NT2/D1 (cell line): ENCODE results near the gene METTL22.

Experiments used
- DNase-seq: peaks from one replicate; pipeline ENCODE4 v3.0.0-alpha.2; 2011; ENCODE audit warnings: low read depth, low spot score
- H3K27me3 ChIP-seq: 2 replicates; pipeline ENCODE4 v1.6.0; 2011; ENCODE audit warnings: mild to moderate bottlenecking; ENCODE audit not compliant: insufficient read length, insufficient read depth
- H3K36me3 ChIP-seq: 2 replicates; pipeline ENCODE4 v1.6.1; 2011; ENCODE audit warnings: mild to moderate bottlenecking, low read length, mixed read lengths; ENCODE audit not compliant: insufficient read depth, insufficient read length
- H3K4me1 ChIP-seq: 2 replicates; pipeline ENCODE4 v1.5.1; 2011; ENCODE audit not compliant: insufficient read depth, insufficient read length
- H3K4me3 ChIP-seq: 2 replicates; pipeline ENCODE4 v1.5.1; 2011; ENCODE audit warnings: low read depth; ENCODE audit not compliant: insufficient read length
- H3K9ac ChIP-seq: 2 replicates; pipeline ENCODE4 v1.6.0; 2011; ENCODE audit warnings: low read depth; ENCODE audit not compliant: insufficient read length
- H3K9me3 ChIP-seq: 2 replicates; pipeline ENCODE4 v1.5.1; 2011; ENCODE audit warnings: mild to moderate bottlenecking, low read length; ENCODE audit not compliant: insufficient read depth
- SUZ12 ChIP-seq: IDR thresholded peaks from 2 replicates; pipeline ENCODE4 v1.6.1; 2011; ENCODE audit not compliant: insufficient read length, insufficient read depth; ENCODE audit errors: extremely low read depth
- YY1 ChIP-seq: IDR thresholded peaks from 2 replicates; pipeline ENCODE4 v1.6.1; 2011; ENCODE audit not compliant: insufficient read length, insufficient read depth
- ZNF274 ChIP-seq: IDR thresholded peaks from 2 replicates; pipeline ENCODE4 v1.6.1; 2011; ENCODE audit warnings: mild to moderate bottlenecking, low read depth, low read length

Gene METTL22

GRCh38 chr16:8628981-8629725 is 7.7 kb downstream of the METTL22 start:
- no peaks in the 10 kb centered on the region for H3K27me3 ChIP-seq
- H3K36me3 ChIP-seq, result peaks cover 99% of the 10 kb centered on the region
- H3K9me3 ChIP-seq, result no peaks in the 10 kb centered on the region
- H3K4me3 ChIP-seq, result no peak overlapping the region
- no peak for DNase-seq
- peaks cover 4% of the 10 kb centered on the region for H3K4me1 ChIP-seq
- TF ChIP-seq SUZ12, result no peak
- TF ChIP-seq YY1, result no peak
- no peak for TF ChIP-seq ZNF274
- H3K9ac ChIP-seq, result no peak overlapping the region

GRCh38 chr16:8630255-8630953 is 8.9 kb downstream of the METTL22 start:
- Histone ChIP-seq H3K27me3 (no peaks in the 10 kb centered on the region), H3K4me1 (peaks cover 6% of the 10 kb centered on the region), H3K9me3 (no peaks in the 10 kb centered on the region), H3K36me3 (peaks cover 97% of the 10 kb centered on the region), H3K9ac (no peak overlapping the region), H3K4me3 (no peak overlapping the region)
- TF ChIP-seq YY1 (no peak), ZNF274 (no peak), SUZ12 (no peak)
- DNase-seq, result no peak

DNA sequence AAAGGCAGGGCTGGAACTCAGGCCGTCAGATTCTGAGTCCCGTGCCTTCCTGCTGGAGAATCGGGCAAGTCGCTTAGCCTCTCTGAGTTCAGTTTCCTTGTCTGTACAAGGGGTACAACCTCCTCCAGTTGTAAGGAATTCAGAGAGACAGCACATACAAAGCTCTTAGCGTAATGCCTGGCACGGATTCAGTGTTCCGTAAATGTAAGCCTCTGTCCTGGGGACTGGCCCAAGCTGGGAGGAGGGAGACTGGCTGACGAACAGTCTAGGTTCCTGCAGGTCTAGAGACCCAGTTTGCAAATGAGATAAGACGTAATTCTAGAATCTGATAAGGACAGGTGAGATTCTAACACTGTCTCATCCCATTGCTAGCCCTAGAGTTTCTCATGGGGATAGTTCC is 9.9 kb downstream of the METTL22 start:
- Histone ChIP-seq H3K4me1 (peaks cover 4% of the 10 kb centered on the region), H3K9ac (no peak overlapping the region), H3K27me3 (no peaks in the 10 kb centered on the region), H3K36me3 (peaks cover 96% of the 10 kb centered on the region), H3K4me3 (no peak overlapping the region), H3K9me3 (no peaks in the 10 kb centered on the region)
- no peak for DNase-seq
- TF ChIP-seq ZNF274, result no peak
- TF ChIP-seq YY1, result no peak
- TF ChIP-seq SUZ12, result no peak

DNA sequence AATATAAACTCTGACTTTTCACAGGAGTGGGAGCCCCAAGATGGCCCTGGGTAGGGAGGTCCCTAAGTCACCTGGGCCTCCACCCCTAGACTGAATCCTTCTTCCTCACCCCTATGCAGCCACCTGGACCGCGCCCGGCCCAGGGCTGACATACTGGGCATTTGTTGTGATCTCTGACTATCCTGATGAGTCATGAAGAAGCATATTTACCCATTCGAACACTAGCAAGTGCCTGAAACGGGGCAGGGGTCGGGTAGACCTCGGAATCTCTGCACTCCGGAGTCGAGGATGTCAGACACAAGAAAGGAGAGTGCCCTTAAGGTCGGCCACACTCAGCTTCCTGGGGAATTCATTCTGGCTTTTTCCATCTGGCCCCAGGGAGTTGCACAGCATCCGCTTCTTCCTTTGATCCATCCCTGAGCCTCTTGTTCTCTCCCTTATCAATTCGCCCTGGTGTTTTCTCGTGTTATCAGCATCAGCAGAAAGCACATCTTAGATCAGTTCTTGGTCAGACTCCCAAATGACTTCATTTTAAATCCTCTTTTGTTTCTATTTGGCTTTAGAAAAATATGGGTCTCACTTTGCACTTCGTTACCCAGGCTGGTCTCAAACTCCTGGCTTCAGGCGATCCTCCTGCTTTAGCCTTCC is 10.4 kb downstream of the METTL22 start:
- Histone ChIP-seq H3K27me3 (no peaks in the 10 kb centered on the region), H3K4me3 (no peak overlapping the region), H3K4me1 (peaks cover 4% of the 10 kb centered on the region), H3K9ac (no peak overlapping the region), H3K36me3 (peaks cover 95% of the 10 kb centered on the region), H3K9me3 (no peaks in the 10 kb centered on the region)
- TF ChIP-seq YY1, result no peak
- TF ChIP-seq SUZ12, result no peak
- TF ChIP-seq ZNF274, result no peak
- DNase-seq, result no peak

DNA sequence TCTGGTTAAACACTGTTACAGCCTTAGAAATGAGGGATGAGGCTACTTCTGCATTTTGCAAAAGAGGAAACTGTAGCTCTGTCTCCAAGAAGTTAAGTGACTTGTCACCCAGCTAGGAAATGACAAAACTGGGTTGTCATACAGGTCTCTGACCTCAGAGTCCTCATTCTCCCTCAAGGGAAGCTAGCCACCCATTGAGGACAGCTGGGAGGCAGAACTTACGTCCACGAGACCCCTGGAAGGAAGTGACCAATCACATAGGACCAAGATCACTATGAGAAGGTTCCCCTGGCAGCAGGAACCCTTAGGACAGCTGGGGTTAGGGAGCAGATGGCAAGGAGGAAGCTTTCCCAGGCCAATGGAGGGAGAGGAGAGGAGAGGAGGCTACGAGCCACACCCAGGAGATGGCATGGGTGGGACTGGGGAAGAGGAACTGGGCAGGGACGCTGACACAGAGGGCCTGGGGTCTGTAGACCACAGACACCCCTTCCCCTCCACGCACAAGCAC is 11.2 kb downstream of the METTL22 start:
- H3K9me3 ChIP-seq, result no peaks in the 10 kb centered on the region
- H3K36me3 ChIP-seq, result peaks cover 95% of the 10 kb centered on the region
- peaks cover 4% of the 10 kb centered on the region for H3K4me1 ChIP-seq
- H3K27me3 ChIP-seq, result no peaks in the 10 kb centered on the region
- no peak overlapping the region for H3K9ac ChIP-seq
- no peak overlapping the region for H3K4me3 ChIP-seq
- DNase-seq, result no peak
- TF ChIP-seq YY1, result no peak
- no peak for TF ChIP-seq SUZ12
- no peak for TF ChIP-seq ZNF274

GRCh38 chr16:8634991-8635736 is 13.7 kb downstream of the METTL22 start:
- H3K27me3 ChIP-seq, result no peaks in the 10 kb centered on the region
- DNase-seq, result peak; percentile 57
- H3K9me3 ChIP-seq, result no peaks in the 10 kb centered on the region
- H3K4me3 ChIP-seq, result no peak overlapping the region
- no peak for TF ChIP-seq YY1
- no peak for TF ChIP-seq ZNF274
- H3K4me1 ChIP-seq, result peaks cover 3% of the 10 kb centered on the region
- H3K9ac ChIP-seq, result peak overlapping the region; percentile 38
- H3K36me3 ChIP-seq, result peaks cover 95% of the 10 kb centered on the region
